K562 (cell line): ENCODE measurements around the gene ORC1. TPM values are rescaled to one million over a fixed set of nuclear protein-coding genes. Genes with fewer than 3 reads are reported as not detected.

Experiments
- AFF1 ChIP-seq, 2 experiments: fragments of 450-650 bp; IDR thresholded peaks; 2 replicates each; pipeline ENCODE4 v1.6.1; 2018; ENCODE audit warnings: mild to moderate bottlenecking in 2 of 2, low read depth in 1 of 2; ENCODE audit not compliant: partially characterized antibody in 2 of 2
- CEBPB ChIP-seq: fragments of 450-650 bp; IDR thresholded peaks from 2 replicates; pipeline ENCODE4 v1.6.1; 2016; ENCODE audit warnings: missing genetic modification characterization, missing compliant biosample characterization
- CHD7 ChIP-seq: fragments of 200-600 bp; sonication (generic); IDR thresholded peaks from one replicate; pipeline ENCODE4 v1.6.1; 2012; ENCODE audit warnings: mild to moderate bottlenecking, low read depth, low read length, inconsistent platforms
- DIDO1 ChIP-seq: fragments of 450-650 bp; IDR thresholded peaks from 2 replicates; pipeline ENCODE4 v1.6.1; 2016; ENCODE audit warnings: low read depth, missing biosample characterization, missing genetic modification characterization
- GMEB1 ChIP-seq: fragments of 250-450 bp; sonication (Bioruptor Pico); IDR thresholded peaks from 2 replicates; pipeline ENCODE4 v1.4.0; 2020; ENCODE audit warnings: mild to moderate bottlenecking
- ZNF197 ChIP-seq: fragments of 200-800 bp; sonication (Bioruptor generic); IDR thresholded peaks from 2 replicates; pipeline ENCODE4 v1.6.1; 2016; ENCODE audit warnings: low read depth, missing genetic modification characterization, missing compliant biosample characterization
- ZNF395 ChIP-seq: fragments of 200-800 bp; sonication (Bioruptor generic); IDR thresholded peaks from 2 replicates; pipeline ENCODE4 v1.6.1; 2017; ENCODE audit warnings: missing genetic modification characterization, missing compliant biosample characterization
- ZNF586 ChIP-seq: fragments of 450-650 bp; formaldehyde crosslinking; conservative IDR thresholded peaks from 2 replicates; pipeline ENCODE4 v1.4.0; 2020; ENCODE audit warnings: mild to moderate bottlenecking, moderate library complexity
- polyA plus RNA-seq, 8 experiments: library from polyadenylated mRNA; depleted of rRNA in 4 of 8; stranded (reverse) in 5 of 8; unstranded in 3 of 8; fragments of >200 nt; fragmentation: Nextera tagmentation in 2 of 8; fragmentation: Illumina TruSeq in 1 of 8; extraction: Ambion mirVana in 2 of 8; extraction: Trizol in 1 of 8; gene quantifications; 2 replicates each; pipeline versions ENCODE4 v1.2.1 to v1.2.3, GENCODE V29; 2011 to 2014; ENCODE audit warnings: inconsistent platforms in 1 of 8, missing spikeins in 1 of 8
- total RNA-seq, 7 experiments: library from RNA; depleted of rRNA in 6 of 7; stranded (reverse); fragments of >200 nt in 6 of 7; fragmentation: Illumina TruSeq in 2 of 7; extraction: Trizol in 2 of 7; gene quantifications; 2 replicates each; pipeline versions ENCODE4 v1.2.1 to v1.2.3, GENCODE V29; 2011 to 2021; ENCODE audit warnings: low replicate concordance in 1 of 7

ORC1 gene
- total and polyA plus RNA-seq, 9 of the 15 experiments (the other 6 are each of a cell fraction or from before 2014, with no cell fraction given) = 26.4 to 91.6 (median 69.7) TPM

- TF ChIP-seq CHD7 (no peak), CEBPB (tag) (no peak), DIDO1 (tag) (no peak), ZNF395 (CRISPR knock-in tag) (0 out of 2 replicates have a peak, but pooled peaks have one; percentile 18), GMEB1 (CRISPR knock-in tag) (no peak), ZNF586 (CRISPR knock-in tag) (no peak), ZNF197 (CRISPR knock-in tag) (no peak), AFF1 (IDR thresholded peaks at IDR 0.05; ENCODE audit: low read depth in 1 of 2, partially characterized antibody in 2 of 2) (peak in 1 of 2 experiments; percentile 27)
Measured at GRCh38 chr1:52424231-52424636, 20.0 kb upstream of the ORC1 start (continued).
